BLaER1 (cell line): ENCODE data around the gene FUCA1.
"Not testable (repeated sequence)": the region's sequence is repeated elsewhere in the genome, so short reads cannot be mapped to it uniquely, and the experiment has no call there.

Experiments used
- H3K27ac ChIP-seq: shearing (Covaris generic); formaldehyde crosslinking; 2 replicates; pipeline ENCODE4 v1.8.1; 2022
- H3K27me3 ChIP-seq: shearing (Covaris generic); formaldehyde crosslinking; 2 replicates; pipeline ENCODE4 v1.8.1; 2022
- H3K36me3 ChIP-seq: shearing (Covaris generic); formaldehyde crosslinking; 2 replicates; pipeline ENCODE4 v1.8.1; 2022
- H3K4me1 ChIP-seq: shearing (Covaris generic); formaldehyde crosslinking; 2 replicates; pipeline ENCODE4 v1.8.1; 2022
- H3K4me2 ChIP-seq: shearing (Covaris generic); formaldehyde crosslinking; 2 replicates; pipeline ENCODE4 v1.8.1; 2022
- H3K4me3 ChIP-seq: shearing (Covaris generic); formaldehyde crosslinking; 2 replicates; pipeline ENCODE4 v1.8.1; 2022
- H3K9ac ChIP-seq: shearing (Covaris generic); formaldehyde crosslinking; 2 replicates; pipeline ENCODE4 v1.8.1; 2022
- H3K9me3 ChIP-seq: shearing (Covaris generic); formaldehyde crosslinking; 2 replicates; pipeline ENCODE4 v1.8.1; 2022
- H4K20me1 ChIP-seq: shearing (Covaris generic); formaldehyde crosslinking; 2 replicates; pipeline ENCODE4 v1.8.1; 2022
- Cebpa-rat ChIP-seq: shearing (Covaris generic); IDR thresholded peaks from 2 replicates; pipeline ENCODE4 v1.8.1; 2022

Gene FUCA1

DNA sequence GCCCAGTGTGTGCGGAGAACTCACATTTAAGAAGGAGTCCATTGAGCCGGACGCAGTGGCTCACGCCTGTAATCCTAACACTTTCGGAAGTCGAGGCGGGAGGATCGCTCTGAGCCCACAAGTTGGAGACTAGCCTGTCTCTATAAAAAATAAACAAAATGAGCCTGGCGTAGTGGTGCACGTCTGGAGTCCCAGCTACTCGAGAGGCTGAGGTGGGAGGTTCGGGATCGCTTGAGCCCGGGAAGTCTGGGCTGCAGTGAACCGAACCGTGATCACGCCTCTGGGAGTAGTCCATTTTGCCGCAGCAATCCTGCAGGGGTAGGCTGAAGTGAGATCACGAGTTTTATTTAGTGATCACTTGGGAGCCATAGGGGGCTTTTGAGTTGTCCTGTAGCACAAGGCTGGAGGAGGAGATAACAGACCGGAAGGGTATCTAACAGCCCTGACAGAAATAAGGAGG lies 497 bp upstream of the FUCA1 start:
- Histone ChIP-seq H3K4me3 (peak overlapping the region; percentile 80), H3K9me3 (no peaks in the 10 kb centered on the region), H3K4me2 (peak overlapping the region; percentile 99), H3K27me3 (no peaks in the 10 kb centered on the region), H3K9ac (peak overlapping the region; percentile 28; the same call in 1 of the 2 replicates), H3K27ac (0 out of 2 replicates have a peak overlapping the region, but pooled peaks have one; percentile 44), H3K4me1 (peaks cover 47% of the 10 kb centered on the region), H4K20me1 (peaks cover 15% of the 10 kb centered on the region; the same call in 1 of the 2 replicates), H3K36me3 (peaks cover 16% of the 10 kb centered on the region)
- TF ChIP-seq Cebpa-rat: no peak

- H3K27me3 ChIP-seq: no peaks in the 10 kb centered on the region
- peak overlapping the region; percentile 99 for H3K4me2 ChIP-seq
- H3K27ac ChIP-seq: peak overlapping the region; percentile 53; the same call in 1 of the 2 replicates
- H3K9me3 ChIP-seq: no peaks in the 10 kb centered on the region
- peaks cover 15% of the 10 kb centered on the region; the same call in 1 of the 2 replicates for H4K20me1 ChIP-seq
- H3K4me3 ChIP-seq: peak overlapping the region; percentile 80
- TF ChIP-seq Cebpa-rat: no peak
- H3K9ac ChIP-seq: peak overlapping the region; percentile 81
- peaks cover 27% of the 10 kb centered on the region for H3K36me3 ChIP-seq
- peaks cover 47% of the 10 kb centered on the region for H3K4me1 ChIP-seq
Measured at GRCh38 chr1:23867542-23867894, 572 bp downstream of the FUCA1 start.

GRCh38 chr1:23865543-23865930 lies 2.6 kb downstream of the FUCA1 start:
- TF ChIP-seq Cebpa-rat: no peak
- Histone ChIP-seq H3K36me3 (peaks cover 46% of the 10 kb centered on the region), H3K4me3 (peak overlapping the region; percentile 20; the same call in 1 of the 2 replicates), H3K27me3 (no peaks in the 10 kb centered on the region), H3K27ac (0 out of 2 replicates have a peak overlapping the region, but pooled peaks have one; percentile 14), H4K20me1 (peaks cover 15% of the 10 kb centered on the region; the same call in 1 of the 2 replicates), H3K9ac (peak overlapping the region; percentile 30; the same call in 1 of the 2 replicates), H3K4me1 (peaks cover 47% of the 10 kb centered on the region), H3K4me2 (peak overlapping the region; percentile 99), H3K9me3 (no peaks in the 10 kb centered on the region)

DNA sequence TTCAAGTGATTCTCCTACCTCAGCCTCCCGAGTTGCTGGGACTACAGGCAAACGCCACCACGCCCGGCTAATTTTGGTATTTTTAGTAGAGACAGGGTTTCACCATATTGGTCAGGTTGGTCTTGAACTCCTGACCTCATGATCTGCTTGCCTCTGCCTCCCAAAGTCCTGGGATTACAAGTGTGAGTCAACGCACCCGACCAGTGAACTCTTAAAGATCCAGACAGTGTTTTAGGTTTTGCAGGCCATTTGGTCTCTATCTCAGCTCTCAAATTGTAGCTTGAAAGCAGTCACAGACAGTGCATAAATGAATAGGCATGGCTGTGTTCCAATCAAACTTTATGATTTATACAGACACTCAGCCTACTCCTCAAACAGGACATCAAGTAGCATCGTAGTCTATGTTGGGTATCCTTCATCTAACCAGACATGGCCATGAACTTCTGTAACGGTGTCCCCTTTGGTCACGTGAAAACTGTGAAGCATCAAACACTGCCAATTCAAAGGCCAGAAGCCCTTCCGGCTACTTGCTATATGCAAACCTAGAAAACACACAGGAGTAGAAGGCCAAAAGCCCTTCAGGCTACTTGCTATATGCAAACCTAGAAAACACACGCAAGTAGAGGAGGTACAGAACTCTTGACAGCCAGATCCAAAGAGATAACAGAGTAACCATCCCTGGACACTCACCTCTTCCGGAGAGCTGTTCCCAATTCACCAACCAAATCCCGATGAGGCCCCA lies 3.1 kb downstream of the FUCA1 start:
- Histone ChIP-seq H3K4me1 (peaks cover 47% of the 10 kb centered on the region), H3K36me3 (peaks cover 49% of the 10 kb centered on the region), H3K4me2 (peak overlapping the region; percentile 99), H3K9me3 (no peaks in the 10 kb centered on the region), H4K20me1 (peaks cover 15% of the 10 kb centered on the region; the same call in 1 of the 2 replicates), H3K4me3 (0 out of 2 replicates have a peak overlapping the region, but pooled peaks have one; percentile 20), H3K27ac (0 out of 2 replicates have a peak overlapping the region, but pooled peaks have one; percentile 14), H3K9ac (peak overlapping the region; percentile 30; the same call in 1 of the 2 replicates), H3K27me3 (no peaks in the 10 kb centered on the region)
- TF ChIP-seq Cebpa-rat: no peak

DNA sequence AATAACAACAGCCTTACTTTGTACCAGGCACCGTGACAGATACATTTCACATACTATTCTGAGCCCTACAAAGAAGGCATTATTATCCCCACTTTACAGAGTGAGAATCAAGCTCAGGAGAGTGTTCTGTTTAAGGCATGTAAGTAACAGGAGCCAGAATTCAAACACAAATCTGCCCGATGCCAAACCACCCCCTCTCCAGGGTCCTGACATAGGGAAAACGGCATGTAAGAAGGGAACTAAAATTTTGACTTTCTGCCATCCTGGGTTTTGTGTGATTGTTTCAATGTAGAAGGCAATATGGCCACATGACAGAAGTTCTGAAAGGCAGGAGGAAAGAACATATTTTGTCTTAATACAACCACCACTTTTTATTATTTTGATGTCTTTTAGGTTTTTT lies 5.5 kb downstream of the FUCA1 start:
- H3K4me1 ChIP-seq: peaks cover 32% of the 10 kb centered on the region
- H3K36me3 ChIP-seq: peaks cover 73% of the 10 kb centered on the region
- H3K9ac ChIP-seq: no peak overlapping the region
- no peaks in the 10 kb centered on the region for H3K9me3 ChIP-seq
- H3K27me3 ChIP-seq: no peaks in the 10 kb centered on the region
- H4K20me1 ChIP-seq: peaks cover 14% of the 10 kb centered on the region; the same call in 1 of the 2 replicates
- H3K4me2 ChIP-seq: no peak overlapping the region
- H3K4me3 ChIP-seq: no peak overlapping the region
- TF ChIP-seq Cebpa-rat: no peak
- no peak overlapping the region for H3K27ac ChIP-seq

- Histone ChIP-seq H3K36me3 (peaks cover 55% of the 10 kb centered on the region), H3K27me3 (no peaks in the 10 kb centered on the region), H3K4me3 (no peak overlapping the region), H3K27ac (no peak overlapping the region), H4K20me1 (no peaks in the 10 kb centered on the region), H3K9me3 (no peaks in the 10 kb centered on the region; the same call in 1 of the 2 replicates), H3K4me1 (no peaks in the 10 kb centered on the region), H3K9ac (no peak overlapping the region), H3K4me2 (no peak overlapping the region)
- TF ChIP-seq Cebpa-rat: no peak
Measured at GRCh38 chr1:23854568-23854967, 13.5 kb downstream of the FUCA1 start.

DNA sequence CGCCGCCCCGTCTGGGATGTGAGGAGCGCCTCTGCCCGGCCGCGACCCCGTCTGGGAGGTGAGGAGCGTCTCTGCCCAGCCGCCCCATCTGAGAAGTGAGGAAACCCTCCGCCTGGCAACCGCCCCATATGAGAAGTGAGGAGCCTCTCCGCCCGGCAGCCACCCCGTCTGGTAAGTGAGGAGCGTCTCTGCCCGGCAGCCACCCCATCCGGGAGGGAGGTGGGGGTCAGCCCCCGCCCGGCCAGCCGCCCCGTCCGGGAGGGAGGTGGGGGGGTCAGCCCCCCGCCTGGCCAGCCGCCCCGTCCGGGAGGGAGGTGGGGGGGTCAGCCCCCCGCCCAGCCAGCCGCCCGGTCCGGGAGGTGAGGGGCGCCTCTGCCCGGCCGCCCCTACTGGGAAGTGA lies 15.0 kb downstream of the FUCA1 start:
- not testable (repeated sequence) for H3K27me3 ChIP-seq, H3K27ac ChIP-seq, H4K20me1 ChIP-seq, H3K4me1 ChIP-seq, H3K4me2 ChIP-seq, H3K9me3 ChIP-seq, H3K9ac ChIP-seq, H3K4me3 ChIP-seq
- H3K36me3 ChIP-seq: peaks cover 53% of the 10 kb centered on the region

DNA sequence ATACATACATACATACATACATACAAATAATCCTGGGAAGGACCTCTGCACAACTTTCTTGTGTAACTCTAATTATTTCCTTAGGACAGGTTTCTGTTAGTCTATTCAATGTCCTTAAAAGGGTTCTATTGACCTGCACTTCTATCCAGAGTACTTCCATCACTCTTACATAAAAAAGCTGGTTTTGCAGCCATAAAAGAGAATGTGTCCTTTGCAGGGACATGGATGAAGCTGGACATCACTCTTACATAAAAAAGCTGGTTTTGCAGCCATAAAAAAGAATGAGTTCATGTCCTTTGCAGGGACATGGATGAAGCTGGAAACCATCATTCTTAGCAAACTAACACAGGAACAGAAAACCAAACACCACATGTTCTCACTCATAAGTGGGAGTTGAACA lies 16.7 kb downstream of the FUCA1 start:
- not testable (repeated sequence) for H3K4me1 ChIP-seq, H3K4me3 ChIP-seq, H3K4me2 ChIP-seq, H4K20me1 ChIP-seq, H3K27me3 ChIP-seq, H3K9ac ChIP-seq, H3K27ac ChIP-seq
- H3K9me3 ChIP-seq: peaks cover 12% of the 10 kb centered on the region; the same call in 1 of the 2 replicates
- H3K36me3 ChIP-seq: peaks cover 52% of the 10 kb centered on the region

GRCh38 chr1:23848673-23849616 lies 19.1 kb downstream of the FUCA1 start:
- H3K4me2 ChIP-seq: no peak overlapping the region
- H3K9ac ChIP-seq: no peak overlapping the region
- peaks cover 12% of the 10 kb centered on the region; the same call in 1 of the 2 replicates for H3K9me3 ChIP-seq
- no peaks in the 10 kb centered on the region for H3K4me1 ChIP-seq
- H4K20me1 ChIP-seq: no peaks in the 10 kb centered on the region
- H3K27ac ChIP-seq: no peak overlapping the region
- peaks cover 60% of the 10 kb centered on the region for H3K36me3 ChIP-seq
- no peak for TF ChIP-seq Cebpa-rat
- no peaks in the 10 kb centered on the region for H3K27me3 ChIP-seq
- no peak overlapping the region for H3K4me3 ChIP-seq

DNA sequence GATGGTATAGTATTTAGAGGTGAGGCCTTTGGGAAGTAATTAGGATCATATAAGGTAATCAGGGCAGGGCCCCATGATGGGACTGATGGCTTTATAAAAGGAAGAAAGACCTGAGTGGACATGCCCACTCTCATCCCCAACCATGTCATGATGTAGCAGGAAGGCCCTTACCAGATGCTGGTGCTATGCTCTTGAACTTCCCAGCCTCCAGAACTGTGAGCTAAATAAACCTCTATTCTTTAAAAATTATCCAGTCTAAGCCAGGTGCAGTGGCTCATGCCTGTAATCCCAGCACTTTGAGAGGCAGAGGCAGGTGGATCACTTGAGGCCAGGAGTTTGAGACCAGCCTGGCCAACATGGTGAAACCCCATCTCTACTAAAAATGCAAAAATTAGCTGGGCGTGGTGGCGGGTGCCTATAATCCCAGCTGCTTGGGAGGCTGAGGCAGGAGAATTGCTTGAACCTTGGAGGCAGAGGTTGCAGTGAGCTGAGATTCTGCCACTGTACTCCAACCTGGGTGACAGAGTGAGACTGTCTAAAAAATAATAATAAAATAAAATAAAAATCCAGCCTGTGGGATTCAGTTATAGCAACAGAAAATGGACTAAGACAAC lies 20.5 kb downstream of the FUCA1 start:
- not testable (repeated sequence) for H3K27ac ChIP-seq, H3K4me1 ChIP-seq, H3K4me2 ChIP-seq, H3K27me3 ChIP-seq, H3K9ac ChIP-seq, H3K4me3 ChIP-seq, H4K20me1 ChIP-seq
- H3K36me3 ChIP-seq: peaks cover 60% of the 10 kb centered on the region
- H3K9me3 ChIP-seq: peaks cover 12% of the 10 kb centered on the region; the same call in 1 of the 2 replicates
